Measurements from ENCODE around the gene TPM2. TPM values are rescaled to one million over a fixed set of nuclear protein-coding genes. Genes with fewer than 3 reads are reported as not detected.
"Not testable (repeated sequence)": the region's sequence is repeated elsewhere in the genome, so short reads cannot be mapped to it uniquely, and the experiment has no call there.

Gene TPM2
- total RNA-seq, 1 experiment from 2014 or later: 36.3 TPM

GRCh38 chr9:35658137-35658967 lies 31.4 kb downstream of the TPM2 start, which contains the start of gene CCDC107:
Gene CCDC107, plus strand, starts transcription at chr9:35658292. Its CDS starts 88 bp downstream, at chr9:35658380.
- DNase-seq (ENCODE audit: extremely low read depth, low read depth): peak; percentile 72

- DNase-seq (ENCODE audit: extremely low read depth, low read depth): peak; percentile 97
Observed at GRCh38 chr9:35657546-35658136, 32.1 kb downstream of the TPM2 start, which contains the start of gene RMRP. Gene RMRP, minus strand, starts transcription at chr9:35658019.

GRCh38 chr9:35656831-35657545 lies 32.7 kb downstream of the TPM2 start:
- DNase-seq (ENCODE audit: extremely low read depth, low read depth): no peak

- DNase-seq (ENCODE audit: extremely low read depth, low read depth): no peak
Observed at GRCh38 chr9:35656348-35656747, 33.4 kb downstream of the TPM2 start.

- DNase-seq (ENCODE audit: extremely low read depth, low read depth): no peak
Observed at GRCh38 chr9:35653611-35654010, 36.1 kb downstream of the TPM2 start.

GRCh38 chr9:35652829-35653209 lies 36.9 kb downstream of the TPM2 start:
- DNase-seq (ENCODE audit: extremely low read depth, low read depth): no peak

GRCh38 chr9:35651956-35652828 lies 37.5 kb downstream of the TPM2 start:
- DNase-seq (ENCODE audit: extremely low read depth, low read depth): no peak

- no peak for DNase-seq (ENCODE audit: extremely low read depth, low read depth)
Observed at GRCh38 chr9:35650341-35651158, 39.2 kb downstream of the TPM2 start, which contains the start of gene SIT1. Gene SIT1, minus strand, starts transcription at chr9:35650931. Its CDS starts 78 bp downstream, at chr9:35650853.

GRCh38 chr9:35649431-35650340 lies 40.0 kb downstream of the TPM2 start:
- DNase-seq (ENCODE audit: extremely low read depth, low read depth): no peak

GRCh38 chr9:35646533-35647265 lies 43.0 kb downstream of the TPM2 start:
- DNase-seq (ENCODE audit: extremely low read depth, low read depth): peak; percentile 77

GRCh38 chr9:35646153-35646532 lies 43.6 kb downstream of the TPM2 start:
- DNase-seq (ENCODE audit: extremely low read depth, low read depth): no peak

GRCh38 chr9:35645736-35646135 lies 44.0 kb downstream of the TPM2 start:
- DNase-seq (ENCODE audit: extremely low read depth, low read depth): not testable (repeated sequence)

GRCh38 chr9:35643046-35643445 lies 46.7 kb downstream of the TPM2 start:
- DNase-seq (ENCODE audit: extremely low read depth, low read depth): no peak

GRCh38 chr9:35641478-35641877 lies 48.2 kb downstream of the TPM2 start:
- not testable (repeated sequence) for DNase-seq (ENCODE audit: extremely low read depth, low read depth)

- not testable (repeated sequence) for DNase-seq (ENCODE audit: extremely low read depth, low read depth)
Observed at GRCh38 chr9:35640431-35640830, 49.3 kb downstream of the TPM2 start.

GRCh38 chr9:35639631-35640030 lies 50.1 kb downstream of the TPM2 start:
- no peak for DNase-seq (ENCODE audit: extremely low read depth, low read depth)

GRCh38 chr9:35639225-35639624 lies 50.5 kb downstream of the TPM2 start:
- DNase-seq (ENCODE audit: extremely low read depth, low read depth): not testable (repeated sequence)

- DNase-seq (ENCODE audit: extremely low read depth, low read depth): not testable (repeated sequence)
Observed at GRCh38 chr9:35638751-35639150, 51.0 kb downstream of the TPM2 start.

Measured in NCI-H460 (cell line).